Measurements from ENCODE around the gene DOCK3.
A peak's percentile ranks its signal among the peaks of the same experiment; 100 is the strongest.
"Not testable (repeated sequence)": the region's sequence is repeated elsewhere in the genome, so short reads cannot be mapped to it uniquely, and the experiment has no call there.

The DOCK3 gene

DNA sequence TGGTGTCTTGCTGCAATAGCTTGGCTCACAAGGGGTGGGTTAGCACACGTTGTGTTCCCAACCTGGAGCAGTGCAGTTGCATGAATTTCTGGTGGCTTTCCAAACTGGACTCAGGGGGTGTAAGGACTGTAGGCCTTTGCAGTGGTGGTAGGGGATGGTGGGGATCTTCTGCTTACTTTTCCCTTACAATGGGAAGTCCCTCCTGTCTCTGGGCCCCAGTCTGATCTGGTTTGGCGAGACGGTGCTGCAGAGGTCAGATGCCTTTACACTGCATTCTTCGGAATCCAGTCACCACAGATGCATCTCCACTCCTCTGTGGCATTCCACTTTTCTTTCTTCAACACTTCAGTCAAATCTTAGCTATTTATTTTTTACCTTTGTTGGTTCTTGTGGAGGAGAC is 132.1 kb downstream of the DOCK3 start:
- no peak for DNase-seq

DNA sequence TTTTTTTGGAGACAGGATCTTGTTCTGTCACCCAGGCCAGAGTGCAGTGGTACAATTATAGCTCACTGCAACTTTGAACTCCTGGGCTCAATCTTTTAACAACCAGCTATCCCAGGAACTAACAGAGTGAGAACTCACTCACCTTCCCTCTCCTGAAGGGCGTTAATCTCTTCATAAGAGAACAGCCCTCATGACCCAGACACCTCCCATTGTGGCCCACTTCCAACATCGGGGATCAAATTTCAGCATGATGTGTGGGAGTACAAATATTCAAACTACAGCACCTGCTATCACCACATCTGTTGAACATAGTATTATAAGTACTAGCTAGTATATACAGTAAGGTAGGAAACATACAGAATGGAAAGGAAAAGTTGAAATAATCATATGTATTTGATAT is 132.5 kb downstream of the DOCK3 start:
- peak; percentile 54 for DNase-seq

DNA sequence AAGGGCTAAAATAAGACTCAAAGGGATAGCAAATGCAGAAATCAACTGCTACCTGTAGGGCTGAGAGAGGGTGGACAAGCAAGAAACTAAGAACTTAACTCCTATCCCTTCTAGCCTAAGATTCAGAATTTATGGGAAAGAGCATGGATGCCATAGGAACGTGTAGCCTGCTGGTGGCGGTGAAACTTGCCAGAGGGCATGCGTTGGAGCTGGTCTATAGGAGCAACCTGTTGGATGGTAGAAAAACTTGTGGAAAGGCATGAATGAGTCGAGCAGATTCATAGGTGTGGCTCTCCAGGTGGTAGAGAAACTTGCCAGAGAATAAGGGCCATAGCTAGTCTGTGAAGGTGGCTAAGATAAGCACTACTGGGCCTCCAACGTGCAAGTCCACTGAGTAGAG is 137.2 kb downstream of the DOCK3 start:
- no peak for DNase-seq

DNA sequence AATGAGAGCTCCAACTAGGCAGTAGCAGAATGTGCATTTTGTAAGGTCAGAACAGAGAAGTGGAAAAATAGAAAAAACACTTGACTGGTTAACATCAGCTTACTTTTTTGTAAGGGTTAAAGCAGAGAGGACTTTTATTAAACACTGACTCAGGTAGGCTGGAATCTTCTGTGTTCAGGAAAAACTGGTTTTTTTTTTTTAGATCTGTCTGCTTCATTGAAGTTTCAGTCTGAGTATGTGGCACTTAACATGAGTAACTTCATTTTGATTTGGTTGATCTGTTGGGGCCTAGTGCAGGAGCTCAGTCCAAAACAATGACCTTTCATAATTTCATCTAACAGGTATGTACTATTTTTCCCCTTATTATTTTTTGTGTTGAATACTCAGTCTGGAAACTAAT is 141.1 kb downstream of the DOCK3 start:
- DNase-seq = no peak

DNA sequence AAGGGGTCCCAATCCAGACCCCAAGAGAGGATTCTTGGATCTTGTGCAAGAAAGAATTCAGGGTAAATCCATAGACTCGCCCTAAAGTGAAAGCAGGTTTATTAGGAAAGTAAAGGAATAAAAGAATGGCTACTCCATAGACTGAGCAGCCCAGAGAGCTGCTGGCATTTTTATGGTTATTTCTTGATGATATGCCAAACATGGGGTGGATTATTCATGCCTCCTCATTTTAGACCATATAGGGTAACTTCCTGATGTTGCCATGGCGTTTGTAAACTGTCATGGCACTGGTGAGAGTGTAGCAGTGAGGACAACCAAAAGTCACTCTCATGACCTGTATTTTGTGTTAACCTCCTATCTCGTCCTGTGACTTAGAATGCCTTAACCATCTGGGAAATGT is 142.2 kb downstream of the DOCK3 start:
- DNase-seq = no peak

DNA sequence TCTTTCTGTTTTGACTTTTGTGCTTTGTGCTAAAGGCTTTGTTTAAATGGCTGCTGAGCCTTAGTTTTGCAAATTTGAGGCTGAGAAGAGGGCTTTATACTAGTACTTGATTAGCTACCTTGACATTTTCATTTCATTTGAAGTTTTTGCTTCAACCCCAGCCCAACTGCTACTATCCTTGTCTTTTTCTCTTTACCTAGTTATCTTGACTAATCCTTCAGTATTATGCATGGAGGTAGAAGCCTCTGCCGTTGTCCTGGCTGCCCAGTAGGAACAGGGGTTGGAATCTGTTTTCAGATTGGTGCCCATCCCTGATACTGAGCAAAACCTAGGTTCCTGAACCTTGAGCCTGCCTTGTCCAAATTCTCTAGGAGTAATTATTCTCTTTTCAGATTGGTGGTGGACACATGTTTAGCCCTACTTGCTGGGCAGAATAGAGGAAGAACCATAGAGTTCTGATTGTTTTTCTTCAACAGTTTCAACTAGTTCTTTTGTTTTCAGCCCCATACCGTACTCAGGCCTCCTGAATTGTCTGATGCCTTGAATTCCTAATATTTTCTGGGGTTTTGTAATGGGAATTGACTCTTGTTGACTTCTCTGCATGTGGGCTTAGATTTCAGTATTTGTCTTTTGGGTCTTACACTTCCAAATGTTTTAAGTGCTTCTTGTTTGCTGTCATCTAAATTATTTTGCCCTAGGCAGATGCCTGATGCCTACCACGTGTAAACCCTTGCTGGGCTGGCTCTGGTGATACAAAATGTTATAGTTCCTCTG is 143.2 kb downstream of the DOCK3 start:
- DNase-seq = no peak

DNA sequence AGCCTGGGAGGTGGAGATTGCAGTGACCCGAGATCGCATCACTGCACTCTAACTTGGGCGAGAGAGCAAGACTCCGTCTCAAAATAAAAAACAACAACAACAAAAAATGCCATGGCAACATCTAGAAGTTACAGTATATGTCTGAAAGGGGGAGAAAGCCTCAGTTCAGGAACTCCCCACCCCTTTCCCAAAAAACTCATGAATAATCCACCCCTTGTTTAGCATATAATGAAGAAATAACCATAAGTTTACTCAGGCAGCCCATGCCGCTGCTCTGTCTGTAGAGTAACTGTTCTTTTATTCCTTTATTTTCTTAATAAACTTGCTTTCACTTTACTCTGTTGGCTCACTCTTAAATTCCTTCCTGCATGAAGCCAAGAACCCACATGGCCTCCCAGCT is 145.2 kb downstream of the DOCK3 start:
- DNase-seq = no peak

DNA sequence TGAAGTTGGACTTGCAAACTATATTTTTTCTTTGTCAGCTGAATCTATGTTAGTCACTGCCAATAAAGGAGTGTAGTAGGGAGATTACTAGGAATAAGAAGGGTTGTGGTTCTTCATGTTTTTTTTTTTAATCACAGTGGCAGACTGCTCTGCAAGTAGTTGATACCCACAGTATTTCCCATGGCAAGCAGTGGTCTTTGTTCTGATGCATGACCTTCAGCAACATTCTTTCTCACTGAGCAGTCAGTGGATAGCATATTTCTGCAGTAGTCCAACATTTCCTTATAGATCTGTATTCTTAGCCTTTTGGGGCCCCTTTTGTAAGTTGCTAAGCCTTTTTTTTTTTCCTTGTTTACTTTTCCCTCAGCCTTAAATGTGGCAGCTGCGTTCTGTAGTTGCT is 151.1 kb downstream of the DOCK3 start:
- DNase-seq = no peak

DNA sequence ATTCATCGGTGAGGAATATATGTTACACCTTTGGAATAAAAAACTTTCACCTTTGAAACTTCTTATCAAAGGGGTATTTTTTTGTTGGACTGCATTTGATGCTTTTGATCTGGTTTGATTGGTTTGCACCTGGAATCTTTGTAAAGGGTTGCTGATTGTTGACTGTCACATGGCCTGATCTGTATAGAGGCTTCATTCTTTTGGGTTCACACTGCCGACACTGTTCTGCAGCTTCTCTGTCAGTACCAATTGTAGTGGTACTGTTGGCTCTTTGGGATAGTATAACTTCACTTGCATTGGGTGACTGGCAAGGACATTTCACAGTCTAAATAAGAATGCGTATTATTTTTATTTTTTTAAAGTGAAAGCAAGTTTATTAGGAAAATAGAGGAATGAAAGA is 155.7 kb downstream of the DOCK3 start:
- no peak for DNase-seq

DNA sequence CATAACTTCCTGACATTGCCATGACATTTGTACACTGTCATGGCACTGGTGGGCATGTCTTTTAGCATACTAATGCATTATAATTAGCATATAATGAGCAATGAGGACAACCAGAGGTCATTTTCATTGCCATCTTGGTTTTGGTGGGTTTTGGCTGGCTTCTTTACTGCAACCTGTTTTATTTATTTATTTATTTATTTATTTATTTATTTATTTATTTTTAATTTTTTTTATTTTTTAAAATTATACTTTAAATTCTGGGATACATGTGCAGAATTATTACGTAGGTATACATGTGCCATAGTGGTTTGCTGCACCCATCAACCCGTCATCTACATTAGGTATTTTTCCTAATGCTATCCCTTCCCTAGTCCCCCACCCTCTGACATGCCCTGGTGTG is 156.3 kb downstream of the DOCK3 start:
- not testable (repeated sequence) for DNase-seq

DNA sequence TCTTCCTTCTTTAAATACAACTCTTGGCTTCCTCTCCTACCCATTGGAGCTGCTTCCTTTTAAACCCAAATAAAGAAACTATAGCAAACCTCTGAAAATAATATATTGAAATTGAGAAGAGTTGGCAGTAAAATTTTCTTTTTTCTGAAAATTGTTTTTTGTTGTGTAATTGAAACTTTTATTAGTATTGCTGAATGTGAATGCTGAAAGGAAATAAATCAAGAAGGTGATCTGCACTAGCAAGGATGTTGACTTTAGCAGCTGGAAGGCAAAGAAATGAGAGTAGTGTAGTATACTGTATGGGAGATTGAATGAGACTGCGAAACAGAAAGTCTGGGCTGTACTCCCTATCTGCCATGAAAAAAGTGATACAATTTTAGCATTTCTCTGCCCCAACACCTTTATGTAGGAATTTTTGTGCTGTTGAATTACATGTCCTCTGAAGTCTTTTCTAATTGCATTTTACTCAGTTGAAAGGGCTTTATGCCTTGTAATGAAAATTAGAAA is 166.3 kb downstream of the DOCK3 start:
- no peak for DNase-seq

DNA sequence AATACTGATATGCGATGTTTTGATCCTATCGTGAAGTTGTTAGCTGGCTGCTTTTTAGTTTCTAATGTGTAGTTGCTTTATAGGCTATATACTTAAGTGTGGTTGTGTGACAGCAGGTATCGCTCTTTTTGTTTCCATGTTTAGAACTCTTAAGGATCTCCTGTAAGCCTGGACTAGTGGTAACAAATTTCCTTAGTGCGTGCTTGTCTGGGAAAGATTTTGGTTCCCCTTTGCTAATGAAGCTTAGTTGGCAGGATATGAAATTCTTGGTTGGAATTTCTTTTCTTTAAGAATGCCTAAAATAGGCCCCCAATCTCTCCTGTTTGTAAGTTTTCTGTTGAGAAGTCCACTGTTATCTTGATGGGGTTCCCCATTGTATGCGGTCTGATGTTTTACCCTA is 173.6 kb downstream of the DOCK3 start:
- DNase-seq = no peak

DNA sequence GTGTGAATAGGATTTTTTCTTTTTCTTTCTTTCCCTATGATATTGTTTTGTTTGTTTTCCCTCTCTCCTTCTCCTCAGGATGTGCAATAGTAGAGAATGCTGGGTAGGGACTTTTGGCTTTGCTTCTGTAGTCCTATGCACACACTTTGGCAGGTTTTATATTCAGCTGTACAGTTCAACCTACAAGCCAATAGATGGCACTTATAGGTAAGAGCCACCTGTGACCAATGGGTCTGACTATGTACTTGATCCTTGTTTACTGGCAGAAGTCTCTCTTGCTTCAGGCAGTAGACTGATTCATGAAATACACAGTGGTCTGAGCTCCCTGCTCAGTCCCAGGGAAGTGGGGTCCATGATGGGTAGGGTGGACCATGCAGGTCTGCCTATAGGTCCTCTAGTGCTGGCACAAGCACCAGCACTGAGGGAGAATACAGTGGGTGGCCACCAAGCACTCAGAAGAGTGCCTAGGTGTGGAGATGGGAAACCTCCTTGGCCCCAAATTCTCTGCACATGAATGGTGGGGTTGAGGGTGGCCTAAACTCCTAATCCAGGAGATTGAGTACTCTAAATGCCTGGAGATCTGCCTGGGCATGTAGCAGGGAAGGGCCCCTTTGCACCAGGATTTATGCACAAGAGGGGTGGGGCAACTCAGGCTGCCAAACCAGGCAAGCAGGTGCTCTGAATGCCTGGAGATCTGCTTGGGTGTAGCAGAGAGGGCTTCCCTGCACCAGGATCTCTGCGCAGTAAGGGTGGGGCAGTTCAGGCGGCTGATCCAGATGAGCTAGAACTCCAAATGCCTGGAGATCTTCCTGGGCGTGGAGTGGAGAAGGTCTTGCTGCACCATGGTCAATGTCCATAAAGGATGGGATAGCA is 176.1 kb downstream of the DOCK3 start:
- DNase-seq = no peak

DNA sequence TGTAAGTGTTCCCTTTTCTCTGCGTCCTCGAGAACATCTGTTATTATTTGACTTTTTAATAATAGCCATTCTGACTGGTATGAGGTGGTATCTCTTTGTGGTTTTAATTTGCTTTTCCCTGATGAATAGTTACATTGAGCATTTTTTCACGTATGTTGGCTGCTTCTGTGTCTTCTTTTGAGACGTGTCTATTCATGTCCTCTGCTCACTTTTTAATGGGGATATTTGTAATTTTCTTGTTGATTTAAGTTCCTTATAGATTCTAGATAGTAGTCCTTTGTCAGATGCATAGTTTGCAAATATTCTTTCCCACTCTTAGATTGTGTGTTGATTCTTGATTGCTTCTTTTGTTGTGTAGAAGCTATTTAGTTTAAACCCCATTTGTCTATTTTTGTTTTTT is 179.2 kb downstream of the DOCK3 start:
- no peak for DNase-seq

DNA sequence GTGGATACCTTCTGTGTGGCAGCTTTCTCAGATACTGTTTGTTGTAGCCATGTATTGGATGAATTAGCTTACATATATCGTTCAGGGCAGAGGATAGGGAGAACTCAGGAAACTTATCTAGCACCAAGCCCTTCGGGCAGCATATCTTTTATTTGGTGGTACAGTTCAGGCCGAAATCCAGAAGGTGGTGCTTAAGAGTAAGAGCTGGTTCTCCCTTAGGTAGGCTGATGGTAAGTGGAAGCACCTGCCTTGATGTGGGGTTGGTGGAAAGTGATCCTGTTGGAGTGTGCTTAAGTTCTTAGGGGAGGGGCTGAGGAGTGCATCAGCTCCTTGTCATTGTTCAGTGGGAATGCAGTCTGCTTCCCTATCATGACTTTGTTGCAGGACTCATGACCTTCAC is 187.5 kb downstream of the DOCK3 start:
- peak; percentile 53 for DNase-seq

DNA sequence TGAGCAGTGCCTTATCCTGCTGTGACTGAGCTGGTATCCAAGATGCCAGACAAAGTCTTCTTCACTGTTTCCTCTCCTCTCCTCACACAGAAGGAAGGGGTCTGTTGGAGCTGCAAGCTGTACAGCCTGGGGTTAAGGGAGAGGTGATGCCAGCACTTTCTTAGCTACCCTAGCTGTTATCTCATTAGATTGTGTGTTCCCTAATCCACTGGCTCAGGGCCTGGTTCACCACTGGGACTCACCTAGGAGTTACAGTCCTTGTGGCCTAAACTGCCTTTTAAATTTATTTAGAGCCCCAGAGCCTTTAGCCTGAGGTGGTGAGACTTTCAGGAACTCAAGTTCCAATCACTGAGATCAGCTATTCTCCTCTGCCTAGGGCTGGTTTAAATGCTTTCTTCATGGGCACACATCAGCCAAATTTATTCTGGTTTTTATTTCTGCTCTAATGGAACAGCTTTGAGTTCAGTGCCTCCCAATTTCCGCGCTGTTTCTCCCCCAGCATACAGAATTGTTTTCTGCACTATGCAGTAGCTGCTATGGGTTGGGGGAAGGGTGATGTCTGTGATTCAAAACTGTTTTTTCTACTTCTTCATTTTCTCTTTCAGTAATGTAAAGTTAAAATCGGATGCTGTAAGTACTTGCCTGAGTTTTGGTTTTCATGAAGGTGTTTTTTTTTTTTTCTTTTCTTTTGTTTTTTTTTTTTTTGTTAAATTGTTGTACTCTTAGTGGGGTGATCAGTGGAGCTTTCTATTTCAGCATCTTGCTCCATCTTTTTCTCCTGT is 198.8 kb downstream of the DOCK3 start:
- no peak for DNase-seq

DNA sequence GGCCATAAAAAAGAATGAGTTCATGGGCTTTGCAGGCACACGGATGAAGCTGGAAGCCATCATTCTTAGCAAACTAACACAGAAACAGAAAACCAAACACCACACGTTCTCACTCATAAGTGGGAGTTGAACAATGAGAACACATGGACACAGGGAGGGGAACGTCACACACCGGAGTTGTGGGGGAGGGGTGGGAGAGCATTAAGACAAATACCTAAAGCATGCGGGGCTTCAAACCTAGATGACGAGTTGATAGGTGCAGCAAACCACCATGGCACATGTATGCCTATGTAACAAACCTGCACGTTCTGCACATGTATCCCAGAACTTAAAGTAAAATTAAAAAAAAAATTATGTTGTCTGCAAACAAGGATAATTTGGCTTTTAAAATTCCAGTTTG is 200.1 kb downstream of the DOCK3 start:
- DNase-seq = not testable (repeated sequence)

DNA sequence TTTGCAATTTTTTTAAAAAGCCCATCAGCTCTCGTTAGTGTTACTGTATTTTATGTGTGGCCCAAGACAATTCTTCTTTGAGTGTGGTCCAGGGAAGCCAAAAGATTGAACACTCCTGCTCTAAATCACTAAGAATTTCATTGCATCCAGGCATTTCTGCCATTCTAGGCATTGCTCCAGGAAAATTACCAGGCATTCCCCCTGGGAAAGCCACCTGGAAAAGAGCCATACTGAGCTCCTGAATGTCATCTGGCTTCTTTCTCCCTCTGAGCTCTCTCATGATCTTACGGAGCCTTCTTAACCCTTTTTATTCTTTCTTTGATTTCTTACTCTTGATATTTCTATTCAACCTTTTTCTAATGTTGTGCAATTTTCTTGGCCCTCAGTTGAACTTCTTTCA is 202.2 kb downstream of the DOCK3 start:
- DNase-seq = no peak

DNA sequence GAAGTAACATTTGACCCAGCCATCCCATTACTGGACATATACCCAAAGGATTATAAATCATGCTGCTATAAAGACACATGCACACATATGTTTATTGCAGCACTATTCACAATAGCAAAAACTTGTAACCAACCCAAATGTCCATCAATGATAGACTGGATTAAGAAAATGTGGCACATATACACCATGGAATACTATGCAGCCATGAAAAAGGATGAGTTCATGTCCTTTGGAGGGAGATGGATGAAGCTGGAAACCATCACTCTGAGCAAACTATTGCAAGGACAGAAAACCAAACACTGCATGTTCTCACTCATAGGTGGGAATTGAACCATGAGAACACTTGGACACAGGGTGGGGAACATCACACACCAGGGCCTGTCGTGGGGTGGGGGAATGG is 208.0 kb downstream of the DOCK3 start:
- not testable (repeated sequence) for DNase-seq

DNA sequence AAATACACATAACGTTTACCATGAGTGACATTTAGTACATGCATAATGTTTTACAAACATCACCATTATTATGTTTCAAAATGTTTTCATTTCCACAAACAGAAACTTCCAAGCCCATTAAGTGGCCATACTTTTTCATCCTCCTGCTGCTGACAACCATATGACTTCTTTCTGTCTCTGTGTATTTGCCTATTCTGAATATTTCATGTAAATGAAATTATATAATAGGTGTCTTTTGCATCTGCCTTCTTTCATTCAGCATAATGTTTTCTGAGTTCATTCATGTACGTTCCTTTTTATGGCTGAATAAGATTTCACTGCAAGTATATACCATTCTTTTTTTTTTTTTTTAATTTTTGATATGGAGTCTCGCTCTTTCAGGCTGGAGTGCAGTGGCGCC is 209.0 kb downstream of the DOCK3 start:
- no peak for DNase-seq

DNA sequence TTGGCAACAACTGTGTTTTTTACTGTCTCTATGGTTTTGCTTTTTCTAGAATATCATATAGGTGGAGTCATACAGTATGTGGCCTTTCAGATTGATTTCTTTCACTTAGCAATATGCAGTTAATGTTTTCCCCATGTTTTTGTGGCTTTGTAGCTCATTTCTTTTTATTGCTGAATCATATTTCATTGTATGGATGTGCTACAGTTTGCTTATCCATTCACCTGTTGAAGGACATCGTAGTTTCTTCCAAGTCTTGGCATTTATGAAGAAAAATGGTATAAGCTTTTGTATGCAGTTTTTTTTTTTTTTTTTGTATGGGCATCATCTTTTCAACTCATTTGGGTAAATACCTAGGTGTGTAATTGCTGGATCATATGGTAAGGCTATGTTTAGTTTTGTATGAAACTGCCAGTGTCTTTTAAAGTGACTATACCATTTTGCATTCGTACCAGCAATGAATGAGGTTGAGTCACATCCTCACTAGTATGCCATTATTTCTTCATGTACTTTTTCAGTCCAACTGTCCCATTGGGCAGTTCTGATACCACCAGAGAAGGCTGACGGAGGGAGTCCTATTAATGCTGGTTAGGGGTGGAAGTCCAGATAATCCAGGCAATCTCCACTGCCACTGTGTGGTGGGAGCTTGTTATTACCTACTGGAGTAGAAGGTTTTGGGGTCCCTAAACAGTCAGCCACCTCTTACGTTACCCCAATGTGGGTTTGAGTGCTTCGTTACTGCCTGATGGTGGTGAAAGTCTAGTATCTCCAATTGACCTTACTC is 210.5 kb downstream of the DOCK3 start:
- no peak for DNase-seq

DNA sequence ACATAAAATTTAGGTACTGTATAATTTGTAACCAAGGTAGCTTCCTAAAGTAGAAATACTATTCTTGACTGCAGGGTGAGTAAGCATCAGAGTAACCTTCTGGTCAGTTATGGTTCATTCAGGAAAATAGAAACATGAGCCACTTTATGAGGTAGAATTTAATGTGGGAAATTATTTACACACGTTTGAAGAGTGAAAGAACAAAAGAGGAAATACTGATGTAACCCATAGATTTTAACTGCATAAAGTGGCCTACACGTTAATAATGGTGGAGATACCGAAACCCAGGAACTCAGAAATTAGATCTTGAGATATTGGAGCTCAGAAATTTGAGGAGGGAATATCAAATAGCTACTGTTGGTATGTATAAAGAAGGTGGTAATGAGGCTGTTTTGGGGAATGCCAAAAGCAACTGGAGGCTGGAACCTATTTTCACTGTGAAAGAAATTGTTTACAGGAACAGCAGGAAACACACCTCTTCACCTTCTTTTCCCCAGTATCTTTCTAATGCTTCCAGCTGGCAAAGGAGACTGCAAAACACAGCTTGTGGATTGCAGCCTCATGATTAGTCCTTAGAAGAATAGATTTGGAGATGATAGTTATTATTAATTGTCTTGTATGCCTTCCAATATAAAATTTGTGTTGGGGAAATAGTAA is 216.1 kb downstream of the DOCK3 start:
- DNase-seq = no peak

All from NCI-H510A treated with DMSO at 0.1 percent for 48 hours (cell line).